Activated CD8-positive, alpha-beta T cell treated with anti-CD3 and anti-CD28 coated beads for 36 hours (primary cell): Measurements from ENCODE around the gene BCAS4. TPM values are rescaled to one million over a fixed set of nuclear protein-coding genes. Genes with fewer than 3 reads are reported as not detected.
A peak's percentile ranks its signal among the peaks of the same experiment; 100 is the strongest.

Experiments
- ATAC-seq: fragments of 200-7000 bp; cut with Tn5 transposase; one replicate; pipeline ENCODE4 v1.10.0; 2021; ENCODE audit warnings: mild to moderate bottlenecking, moderate library complexity
- CTCF ChIA-PET: fragments of 350-600 bp; sonication (Branson Sonifier 250); formaldehyde crosslinking; loops from one replicate; lab custom pipeline; 2021; ENCODE audit warnings: antibody characterized with exemption; lab: Charles Lee
- POLR2A ChIA-PET: fragments of 350-600 bp; sonication (Branson Sonifier 250); formaldehyde crosslinking; loops from one replicate; lab custom pipeline; 2021; ENCODE audit warnings: antibody characterized with exemption; lab: Charles Lee
- DNase-seq: peaks from one replicate; pipeline ENCODE4 v3.0.0-alpha.2; 2020
- H3K27ac Mint-ChIP-seq: one replicate; pipeline ENCODE4 v1.8.0; 2021; ENCODE audit warnings: mild to moderate bottlenecking, mixed read lengths
- H3K27me3 Mint-ChIP-seq: one replicate; pipeline ENCODE4 v1.8.0; 2021; ENCODE audit warnings: mixed read lengths
- H3K36me3 Mint-ChIP-seq: one replicate; pipeline ENCODE4 v1.8.0; 2021; ENCODE audit warnings: low read depth, mixed read lengths
- H3K4me1 Mint-ChIP-seq: one replicate; pipeline ENCODE4 v1.8.0; 2021; ENCODE audit warnings: low read depth, mixed read lengths
- H3K4me3 Mint-ChIP-seq: one replicate; pipeline ENCODE4 v1.8.0; 2021; ENCODE audit warnings: mild to moderate bottlenecking, moderate library complexity, mixed read lengths
- H3K9me3 Mint-ChIP-seq: one replicate; pipeline ENCODE4 v1.8.0; 2021; ENCODE audit warnings: mixed read lengths
- intact Hi-C: fragments of 100-400 bp; cut with micrococcal nuclease; formaldehyde crosslinking; loops from one replicate; pipeline ENCODE4 v1.10.0; 2022
- total RNA-seq, 2 experiments: library from RNA; stranded (reverse); gene quantifications; one replicate each; pipeline ENCODE4 v1.2.3, GENCODE V29; 2021
- TF ChIP-seq, protein P1 (sequence below): fragments of 200-600 bp; IDR thresholded peaks from one replicate; pipeline ENCODE4 v1.8.0; 2022; ENCODE audit warnings: antibody characterized with exemption, mild to moderate bottlenecking

BCAS4 gene
- total RNA-seq, 2 experiments from 2014 or later, result 27.3 to 31.7 TPM

DNA sequence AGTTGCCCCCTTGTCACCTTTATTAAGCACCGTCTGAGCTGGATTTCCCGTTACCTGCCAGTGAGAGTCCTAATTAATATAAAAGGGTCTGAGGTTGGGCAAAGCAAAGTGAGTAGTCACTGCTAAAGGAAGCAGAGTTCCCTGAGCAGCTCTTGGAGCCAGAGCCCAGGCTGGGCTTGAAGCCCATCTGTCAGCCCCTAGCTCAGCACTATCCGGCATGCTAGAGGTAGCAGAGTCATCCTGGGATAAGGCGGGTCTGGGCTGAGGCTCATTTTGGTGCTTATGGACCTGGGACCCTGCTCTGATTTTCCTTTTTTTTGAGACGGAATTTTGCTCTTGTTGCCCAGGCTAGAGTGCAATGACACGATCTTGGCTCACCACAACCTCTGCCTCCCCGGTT lies 90.2 kb downstream of the BCAS4 start:
- no peak for DNase-seq
- POLR2A ChIA-PET, result interaction anchor here (1.0 to 1.2 kb wide), 3 partner anchors 15 to 42 kb away, joined by 3 read pairs; no protein-coding TSS in a partner anchor
- peaks cover 3% of the 10 kb centered on the region for H3K9me3 Mint-ChIP-seq
- peak overlapping the region; percentile 38 for H3K27ac Mint-ChIP-seq
- TF ChIP-seq, protein P1, sequence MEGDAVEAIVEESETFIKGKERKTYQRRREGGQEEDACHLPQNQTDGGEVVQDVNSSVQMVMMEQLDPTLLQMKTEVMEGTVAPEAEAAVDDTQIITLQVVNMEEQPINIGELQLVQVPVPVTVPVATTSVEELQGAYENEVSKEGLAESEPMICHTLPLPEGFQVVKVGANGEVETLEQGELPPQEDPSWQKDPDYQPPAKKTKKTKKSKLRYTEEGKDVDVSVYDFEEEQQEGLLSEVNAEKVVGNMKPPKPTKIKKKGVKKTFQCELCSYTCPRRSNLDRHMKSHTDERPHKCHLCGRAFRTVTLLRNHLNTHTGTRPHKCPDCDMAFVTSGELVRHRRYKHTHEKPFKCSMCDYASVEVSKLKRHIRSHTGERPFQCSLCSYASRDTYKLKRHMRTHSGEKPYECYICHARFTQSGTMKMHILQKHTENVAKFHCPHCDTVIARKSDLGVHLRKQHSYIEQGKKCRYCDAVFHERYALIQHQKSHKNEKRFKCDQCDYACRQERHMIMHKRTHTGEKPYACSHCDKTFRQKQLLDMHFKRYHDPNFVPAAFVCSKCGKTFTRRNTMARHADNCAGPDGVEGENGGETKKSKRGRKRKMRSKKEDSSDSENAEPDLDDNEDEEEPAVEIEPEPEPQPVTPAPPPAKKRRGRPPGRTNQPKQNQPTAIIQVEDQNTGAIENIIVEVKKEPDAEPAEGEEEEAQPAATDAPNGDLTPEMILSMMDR, result no peak
- H3K4me3 Mint-ChIP-seq, result no peak overlapping the region
- no peaks in the 10 kb centered on the region for H3K27me3 Mint-ChIP-seq
- H3K4me1 Mint-ChIP-seq, result no peaks in the 10 kb centered on the region
- CTCF ChIA-PET, result interaction anchor here (1.0 to 1.2 kb wide), 3 partner anchors 90 to 95 kb away, joined by 3 to 6 read pairs (median 3); partner anchors contain the start of gene BCAS4
- intact Hi-C loops, result no loop called here
- no peak for ATAC-seq
- peaks cover 20% of the 10 kb centered on the region for H3K36me3 Mint-ChIP-seq

DNA sequence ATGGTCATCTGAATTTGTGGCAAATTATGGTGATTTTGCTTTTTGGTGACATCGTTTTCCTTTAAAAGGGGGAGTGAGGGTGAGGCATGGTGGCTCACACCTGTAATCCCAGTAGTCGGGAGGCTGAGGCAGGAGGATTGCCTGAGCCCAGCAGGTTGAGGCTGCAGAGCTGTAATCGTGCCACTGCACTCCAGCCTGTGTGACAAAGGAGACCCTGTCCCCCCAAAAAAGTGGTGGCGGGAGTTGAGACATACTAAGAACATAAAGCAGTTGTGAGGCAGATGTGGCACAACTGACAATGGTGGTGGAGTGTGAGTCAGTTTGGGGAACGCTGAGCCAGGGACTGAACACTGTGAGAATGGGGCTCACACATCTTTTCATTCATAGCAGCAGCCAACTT lies 90.9 kb downstream of the BCAS4 start:
- no peak overlapping the region for H3K4me3 Mint-ChIP-seq
- peaks cover 3% of the 10 kb centered on the region for H3K9me3 Mint-ChIP-seq
- ChIA-PET CTCF (interaction anchor here (1.2 to 1.5 kb wide), 2 partner anchors 91 to 96 kb away, joined by 6 read pairs; partner anchors contain the start of gene BCAS4), POLR2A (interaction anchor here (0.8 to 1.1 kb wide), 3 partner anchors 9 to 20 kb away, joined by 3 read pairs; no protein-coding TSS in a partner anchor)
- H3K27ac Mint-ChIP-seq, result no peak overlapping the region
- TF ChIP-seq, protein P1, result no peak
- H3K4me1 Mint-ChIP-seq, result peaks cover under 1% of the 10 kb centered on the region
- H3K36me3 Mint-ChIP-seq, result peaks cover 23% of the 10 kb centered on the region
- no peak for DNase-seq
- intact Hi-C loops, result no loop called here
- H3K27me3 Mint-ChIP-seq, result no peaks in the 10 kb centered on the region
- no peak for ATAC-seq

DNA sequence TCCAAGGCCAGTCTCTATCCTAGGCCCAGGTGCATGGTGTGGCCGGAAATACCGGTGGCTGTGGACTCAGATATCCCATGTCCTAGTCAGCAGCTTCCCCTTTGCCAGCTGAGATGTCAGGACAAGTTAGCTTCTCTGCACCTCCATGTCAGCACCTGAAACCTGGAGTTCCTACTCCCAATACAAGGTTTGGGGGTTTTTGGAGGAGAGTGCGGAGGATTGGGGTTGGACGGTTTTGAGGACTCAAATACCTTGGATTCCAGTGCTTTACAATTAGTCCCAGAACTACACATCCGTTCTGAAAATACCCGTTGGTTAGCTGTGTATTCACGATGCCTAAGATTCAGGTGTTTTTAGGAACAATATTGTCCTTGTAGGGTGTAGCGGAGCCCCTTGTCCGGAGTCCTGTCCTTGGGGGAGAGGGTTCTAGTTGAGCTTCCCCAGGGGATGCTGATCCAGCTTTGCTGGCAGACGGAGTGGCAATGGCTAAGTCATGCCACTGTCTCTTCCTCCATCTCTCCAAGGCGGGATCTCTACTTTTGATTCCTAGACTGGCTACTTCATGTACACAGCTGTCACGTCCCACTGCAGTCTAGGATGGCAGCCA lies 91.4 kb downstream of the BCAS4 start:
- H3K27ac Mint-ChIP-seq, result no peak overlapping the region
- no peak overlapping the region for H3K4me3 Mint-ChIP-seq
- peaks cover 3% of the 10 kb centered on the region for H3K4me1 Mint-ChIP-seq
- ChIA-PET CTCF (interaction anchor here (1.2 to 1.5 kb wide), 2 partner anchors 92 to 96 kb away, joined by 6 read pairs; partner anchors contain the start of gene BCAS4), POLR2A (interaction anchor here (0.8 to 0.9 kb wide), 3 partner anchors 9 to 21 kb away, joined by 3 to 4 read pairs (median 3); no protein-coding TSS in a partner anchor)
- ATAC-seq (no peak), DNase-seq (no peak)
- H3K9me3 Mint-ChIP-seq, result peaks cover 3% of the 10 kb centered on the region
- H3K36me3 Mint-ChIP-seq, result peaks cover 28% of the 10 kb centered on the region
- no peaks in the 10 kb centered on the region for H3K27me3 Mint-ChIP-seq
- intact Hi-C loops, result no loop called here
- TF ChIP-seq, protein P1, result no peak

DNA sequence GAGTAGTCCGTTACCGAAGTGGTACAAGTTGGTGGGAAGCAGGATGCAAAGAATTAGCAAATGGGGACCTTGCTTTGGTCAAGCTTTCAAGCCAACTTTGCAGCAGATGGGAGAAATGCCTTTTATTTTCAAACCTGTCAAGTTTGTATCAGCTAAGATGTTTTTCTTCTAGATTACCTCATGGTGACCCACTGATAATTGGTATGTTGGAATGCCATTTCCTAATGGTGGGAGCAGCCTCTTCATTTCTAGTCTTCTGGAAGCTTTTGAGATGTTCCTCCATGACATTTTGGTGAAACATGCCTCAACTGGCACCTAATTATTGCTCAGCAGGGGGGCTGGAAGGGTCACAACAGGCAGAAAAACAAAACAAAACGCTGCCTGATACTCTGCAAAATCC lies 92.7 kb downstream of the BCAS4 start:
- Mint-ChIP-seq H3K36me3 (peaks cover 41% of the 10 kb centered on the region), H3K27ac (peak overlapping the region; percentile 25), H3K4me3 (no peak overlapping the region), H3K9me3 (peaks cover 3% of the 10 kb centered on the region), H3K27me3 (no peaks in the 10 kb centered on the region), H3K4me1 (peaks cover 16% of the 10 kb centered on the region)
- ChIA-PET CTCF (interaction anchor here (1.6 kb wide), 1 partner anchor 93 kb away, joined by 3 read pairs; no protein-coding TSS in a partner anchor), POLR2A (interaction anchor here (0.7 kb wide), 1 partner anchor 27 kb away, joined by 3 read pairs; no protein-coding TSS in a partner anchor)
- DNase-seq, result no peak
- TF ChIP-seq, protein P1, result no peak
- ATAC-seq, result no peak
- intact Hi-C loops, result no loop called here

DNA sequence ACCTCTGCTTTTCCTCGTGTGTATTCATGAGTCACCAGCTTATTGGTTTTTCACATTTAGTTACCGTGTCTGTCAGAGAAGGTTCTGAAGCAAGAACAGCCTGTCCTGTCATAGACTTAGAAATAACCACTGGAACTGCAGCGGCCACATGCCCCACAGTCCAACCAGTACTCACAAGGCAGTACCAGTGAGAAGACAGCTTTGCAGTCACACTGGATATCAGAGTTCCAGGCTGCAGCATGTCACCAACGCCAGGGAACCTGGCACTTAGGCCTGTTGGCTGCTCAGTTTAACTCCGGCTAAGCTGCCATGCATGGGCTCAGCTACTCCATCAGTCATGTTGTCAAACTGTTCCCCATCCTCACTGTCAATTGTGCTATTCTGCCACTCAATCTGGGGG lies 96.3 kb downstream of the BCAS4 start:
- no peak for DNase-seq
- ATAC-seq, result peak; percentile 21
- CTCF ChIA-PET, result interaction anchor here (1.0 to 1.9 kb wide), 4 partner anchors 38 to 101 kb away, joined by 3 to 10 read pairs (median 6); partner anchors contain the start of gene BCAS4
- intact Hi-C loops, result no loop called here
- H3K27ac Mint-ChIP-seq, result peak overlapping the region; percentile 79
- TF ChIP-seq, protein P1, result no peak
- H3K4me1 Mint-ChIP-seq, result peaks cover 31% of the 10 kb centered on the region
- POLR2A ChIA-PET, result interaction anchor here (1.1 to 3.2 kb wide), 3 partner anchors 35 to 96 kb away, joined by 3 to 17 read pairs (median 4); partner anchors contain the start of genes ADNP and BCAS4
- no peaks in the 10 kb centered on the region for H3K27me3 Mint-ChIP-seq
- H3K36me3 Mint-ChIP-seq, result peaks cover 58% of the 10 kb centered on the region
- no peaks in the 10 kb centered on the region for H3K9me3 Mint-ChIP-seq
- no peak overlapping the region for H3K4me3 Mint-ChIP-seq
